Femur (tissue), 1 donor: ENCODE results near the gene NUP62.

Experiments
- DNase-seq: peaks from one replicate; pipeline ENCODE4 v3.0.0-alpha.2; 2017

NUP62 gene

GRCh38 chr19:49896863-49897621 lies 32.3 kb downstream of the NUP62 start, which contains the start of gene IL4I1:
TSS of gene IL4I1 (minus strand) at chr19:49896887. CDS start at chr19:49896160, 727 bp downstream.
- DNase-seq: no peak

GRCh38 chr19:49895566-49896297 lies 33.6 kb downstream of the NUP62 start:
- DNase-seq: peak; percentile 15

GRCh38 chr19:49894879-49895565 lies 34.3 kb downstream of the NUP62 start:
- DNase-seq: peak; percentile 25

- no peak for DNase-seq
Observed at GRCh38 chr19:49894011-49894664, 35.2 kb downstream of the NUP62 start.

GRCh38 chr19:49892716-49893115 lies 36.6 kb downstream of the NUP62 start:
- DNase-seq: no peak

GRCh38 chr19:49891393-49891792 lies 37.9 kb downstream of the NUP62 start:
- DNase-seq: no peak

- peak; percentile 62 for DNase-seq
Observed at GRCh38 chr19:49890349-49891311, 38.7 kb downstream of the NUP62 start.

GRCh38 chr19:49889687-49890348 lies 39.5 kb downstream of the NUP62 start:
- peak; percentile 86 for DNase-seq

- no peak for DNase-seq
Observed at GRCh38 chr19:49889038-49889686, 40.1 kb downstream of the NUP62 start.

- DNase-seq: no peak
Observed at GRCh38 chr19:49888510-49888824, 40.8 kb downstream of the NUP62 start.

- DNase-seq: no peak
Observed at GRCh38 chr19:49887665-49888509, 41.4 kb downstream of the NUP62 start.

- DNase-seq: no peak
Observed at GRCh38 chr19:49887037-49887664, 42.2 kb downstream of the NUP62 start.

GRCh38 chr19:49884760-49885159 lies 44.5 kb downstream of the NUP62 start:
- no peak for DNase-seq

- DNase-seq: no peak
Observed at GRCh38 chr19:49884109-49884508, 45.2 kb downstream of the NUP62 start.

- DNase-seq: no peak
Observed at GRCh38 chr19:49883094-49883493, 46.2 kb downstream of the NUP62 start.

- peak; percentile 16 for DNase-seq
Observed at GRCh38 chr19:49882643-49883042, 46.7 kb downstream of the NUP62 start.

GRCh38 chr19:49881672-49882394 lies 47.5 kb downstream of the NUP62 start:
- peak; percentile 22 for DNase-seq

- DNase-seq: no peak
Observed at GRCh38 chr19:49881186-49881585, 48.1 kb downstream of the NUP62 start.
